COLO829 (cell line): Measurements from ENCODE around the gene AGA.

Source experiments
- DNase-seq: peaks from one replicate; pipeline ENCODE4 v3.0.0; 2012; ENCODE audit warnings: low spot score

The AGA gene

DNA sequence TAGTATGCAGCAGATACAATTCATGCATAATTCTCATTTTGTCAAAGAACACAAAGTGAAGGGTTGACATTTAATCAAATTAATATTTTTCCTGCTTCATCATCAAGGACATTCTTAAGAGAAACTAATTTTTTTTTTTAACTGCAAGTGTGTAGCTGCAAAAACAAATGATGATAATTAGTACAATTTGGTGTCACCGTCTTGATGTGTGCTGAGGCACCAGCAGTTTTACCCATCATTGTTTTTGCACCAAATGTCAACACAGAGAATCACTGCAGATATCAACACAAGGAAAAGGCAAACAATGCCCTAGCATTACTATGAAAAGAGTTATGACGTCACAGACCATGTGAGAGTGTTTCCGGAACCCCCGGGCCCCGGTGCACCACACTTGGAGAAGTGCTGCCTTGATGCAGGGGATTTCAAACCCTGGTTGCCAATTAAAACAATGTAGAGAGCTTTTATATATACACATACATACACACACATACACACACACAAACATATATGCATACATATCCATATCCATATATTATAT, 55.9 kb downstream of the AGA start:
- DNase-seq, result no peak

GRCh38 chr4:177385576-177386277, 56.5 kb downstream of the AGA start:
- no peak for DNase-seq

DNA sequence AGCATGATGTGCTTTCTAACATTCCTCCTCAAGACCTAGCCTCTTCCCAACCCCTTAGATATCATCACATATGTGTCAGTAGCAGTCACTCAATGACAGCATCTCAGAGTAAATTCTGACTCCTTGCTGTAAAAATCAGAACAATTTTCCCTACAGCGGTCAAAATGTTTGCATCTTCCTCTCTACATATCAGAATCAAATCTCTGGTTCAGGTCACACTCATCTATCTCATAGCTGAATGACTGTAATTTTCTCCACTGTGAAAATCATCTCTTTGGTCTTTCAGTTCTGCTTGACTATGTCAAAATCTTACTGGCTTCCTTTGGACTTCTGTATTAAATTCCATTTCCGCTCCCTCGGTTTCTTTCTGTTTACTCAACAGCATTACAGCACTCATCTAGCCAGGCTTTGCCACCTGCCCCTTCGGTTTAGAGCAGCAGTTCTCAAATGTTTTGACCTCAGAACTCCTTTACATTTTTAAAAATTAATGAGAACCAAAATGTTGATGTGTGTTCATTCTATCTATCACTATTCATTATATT, 57.3 kb downstream of the AGA start:
- DNase-seq, result no peak

DNA sequence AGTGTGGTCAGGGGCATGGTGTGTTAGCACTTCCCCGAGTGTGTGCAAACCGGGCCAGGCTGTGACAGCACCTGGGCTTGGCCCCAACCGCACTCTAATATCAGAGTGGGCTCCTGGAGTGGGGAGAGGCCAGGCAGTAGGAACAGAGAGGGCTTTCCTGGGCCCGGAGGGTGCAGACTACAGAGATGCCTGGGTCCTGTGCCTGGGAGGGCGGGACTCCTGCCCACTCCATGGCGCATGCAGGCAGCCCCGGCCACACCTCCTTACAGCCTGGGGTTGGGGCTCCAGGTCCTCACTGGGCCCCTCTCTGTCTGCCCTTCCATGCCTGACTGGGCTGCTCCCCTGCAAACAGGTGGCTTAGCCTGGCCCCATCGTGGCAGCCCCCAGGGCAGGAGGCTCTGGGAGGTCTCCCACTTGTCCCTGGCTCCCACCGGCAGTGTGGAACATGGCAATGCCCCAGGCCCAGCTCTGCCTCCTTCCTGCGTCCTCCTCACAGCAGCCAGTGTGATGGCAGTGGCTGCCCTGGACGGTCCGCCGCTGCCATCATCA, 60.4 kb downstream of the AGA start:
- DNase-seq, result no peak
